HCT116 (cell line): ENCODE measurements around the gene CDK2. TPM values are rescaled to one million over a fixed set of nuclear protein-coding genes. Genes with fewer than 3 reads are reported as not detected.

ENCODE experiments used
- ATAC-seq: fragments of 200-7000 bp; cut with Tn5 transposase; 2 replicates; pipeline ENCODE4 v1.9.1; 2020; ENCODE audit warnings: mild to moderate bottlenecking, moderate library complexity
- BruUV-seq: library from RNA; stranded (reverse); fragments of 400-500 nt; replicated peaks from 2 replicates; lab custom pipeline; 2021; lab: Mats Ljungman, UMichigan
- CTCF ChIA-PET: fragments of 300-600 bp; sonication (Branson Sonifier 250); formaldehyde crosslinking; loops from one replicate; lab custom pipeline; 2021; ENCODE audit warnings: antibody characterized with exemption; lab: Charles Lee
- POLR2A ChIA-PET: fragments of 300-600, 350-600 bp; sonication (Branson Sonifier 250); formaldehyde crosslinking; loops from one replicate; lab custom pipeline; 2021; ENCODE audit warnings: antibody characterized with exemption; lab: Charles Lee
- RAD21 ChIA-PET, 2 experiments: fragments of 300-600 bp; sonication (Branson Sonifier 250); formaldehyde crosslinking; loops; one replicate each; lab custom pipeline; 2023; ENCODE audit warnings: low total read pairs in 2 of 2; ENCODE audit not compliant: uncharacterized antibody in 2 of 2, unreplicated experiment in 2 of 2, low non-redundant PET in 1 of 2; lab: Charles Lee
- DNase-seq: peaks from one replicate; pipeline ENCODE4 v3.0.0-alpha.2; 2010; ENCODE audit warnings: low read depth, low spot score
- H2AFZ ChIP-seq: fragments of 200-600 bp; shearing (Covaris generic), sonication (generic); 2 replicates; pipeline ENCODE4 v1.6.1; 2017; ENCODE audit warnings: low read depth, mixed run types, mixed read lengths, antibody characterized with exemption, low read length; ENCODE audit not compliant: poor library complexity, severe bottlenecking
- H3K27ac ChIP-seq: 2 replicates; pipeline ENCODE4 v1.5.1; 2012; ENCODE audit warnings: low read depth, low read length
- H3K27me3 ChIP-seq: fragments of 200-600 bp; sonication (generic); 2 replicates; pipeline ENCODE4 v1.6.1; 2016; ENCODE audit warnings: mixed run types, low read length, mixed read lengths; ENCODE audit not compliant: insufficient read depth
- H3K36me3 ChIP-seq, 2 experiments: fragments of 200-500 bp in 1 of 2; fragments of 200-600 bp in 1 of 2; sonication (Bioruptor generic) in 1 of 2; sonication (generic) in 1 of 2; 2 replicates each; pipeline versions ENCODE4 v1.5.1 to v1.6.1; 2014 to 2016; ENCODE audit warnings: low read length in 2 of 2, inconsistent platforms in 1 of 2, mixed read lengths in 1 of 2, mixed run types in 1 of 2; ENCODE audit not compliant: insufficient read depth in 2 of 2, control insufficient read depth in 1 of 2
- H3K4me1 ChIP-seq, 2 experiments: fragments of 200-600 bp in 1 of 2; sonication (generic) in 1 of 2; 2 replicates each; pipeline versions ENCODE4 v1.5.1 to v1.6.1; 2012 to 2017; ENCODE audit warnings: low read length in 2 of 2, inconsistent platforms in 1 of 2, mild to moderate bottlenecking in 1 of 2, mixed read lengths in 1 of 2, mixed run types in 1 of 2, moderate library complexity in 1 of 2; ENCODE audit not compliant: insufficient read depth in 2 of 2, control insufficient read depth in 1 of 2
- H3K4me2 ChIP-seq: fragments of 200-600 bp; sonication (generic); 2 replicates; pipeline ENCODE4 v1.6.1; 2017; ENCODE audit warnings: mixed run types, low read length, mixed read lengths
- H3K4me3 ChIP-seq, 2 experiments: fragments of 200-600 bp in 1 of 2; sonication (generic) in 1 of 2; replicated peaks in 1 of 2; 2 replicates each; pipeline ENCODE4 v1.5.1; 2011 to 2016; ENCODE audit warnings: low read length in 2 of 2, control low read depth in 1 of 2, low read depth in 1 of 2, mild to moderate bottlenecking in 1 of 2, mixed read lengths in 1 of 2, mixed run types in 1 of 2
- H3K79me2 ChIP-seq: fragments of 200-600 bp; sonication (generic); 2 replicates; pipeline ENCODE4 v1.6.1; 2017; ENCODE audit warnings: mild to moderate bottlenecking, mixed run types, low read length, moderate library complexity, mixed read lengths; ENCODE audit not compliant: insufficient read depth
- H3K9ac ChIP-seq: fragments of 200-600 bp; sonication (generic); 2 replicates; pipeline ENCODE4 v1.6.1; 2016; ENCODE audit warnings: low read length, mixed read lengths
- H3K9me2 ChIP-seq: fragments of 200-600 bp; sonication (generic), shearing (Covaris generic); 2 replicates; pipeline ENCODE4 v1.6.1; 2017; ENCODE audit warnings: mixed run types, mild to moderate bottlenecking, moderate library complexity; ENCODE audit not compliant: insufficient read depth
- H3K9me3 ChIP-seq, 2 experiments: fragments of 200-500 bp in 1 of 2; fragments of 200-600 bp in 1 of 2; sonication (Bioruptor generic) in 1 of 2; sonication (generic) in 1 of 2; 2 replicates each; pipeline ENCODE4 v1.6.1; 2014 to 2017; ENCODE audit warnings: low read length in 2 of 2, mixed read lengths in 2 of 2, inconsistent platforms in 1 of 2, low read depth in 1 of 2, mild to moderate bottlenecking in 1 of 2, mixed run types in 1 of 2, moderate library complexity in 1 of 2; ENCODE audit not compliant: control insufficient read depth in 1 of 2, insufficient read depth in 1 of 2
- H4K20me1 ChIP-seq: fragments of 200-600 bp; sonication (generic), shearing (Covaris generic); 2 replicates; pipeline ENCODE4 v1.6.1; 2017; ENCODE audit warnings: mixed run types, mild to moderate bottlenecking, moderate library complexity; ENCODE audit not compliant: insufficient read depth
- ATF3 ChIP-seq: IDR thresholded peaks from 2 replicates; pipeline ENCODE4 v1.6.1; 2012
- CBX3 ChIP-seq: IDR thresholded peaks from 2 replicates; pipeline ENCODE4 v1.6.1; 2012; ENCODE audit warnings: low read depth
- CEBPB ChIP-seq: IDR thresholded peaks from 2 replicates; pipeline ENCODE4 v1.6.1; 2012; ENCODE audit warnings: low read depth
- EGR1 ChIP-seq: IDR thresholded peaks from 2 replicates; pipeline ENCODE4 v1.6.1; 2012; ENCODE audit warnings: low read depth
- ELF1 ChIP-seq: IDR thresholded peaks from 2 replicates; pipeline ENCODE4 v1.6.1; 2012; ENCODE audit warnings: low read depth, borderline replicate concordance
- EZH2 ChIP-seq: fragments of 200-600 bp; sonication (generic); IDR thresholded peaks from 2 replicates; pipeline ENCODE4 v1.6.1; 2017; ENCODE audit warnings: antibody characterized with exemption, mixed run types
- MAX ChIP-seq: IDR thresholded peaks from 2 replicates; pipeline ENCODE4 v1.6.1; 2012
- RAD21 ChIP-seq: IDR thresholded peaks from 2 replicates; pipeline ENCODE4 v1.6.1; 2012; ENCODE audit warnings: low read depth, mild to moderate bottlenecking
- REST ChIP-seq: IDR thresholded peaks from 2 replicates; pipeline ENCODE4 v1.6.1; 2012; ENCODE audit warnings: low read depth
- SIN3A ChIP-seq: IDR thresholded peaks from 2 replicates; pipeline ENCODE4 v1.6.1; 2012; ENCODE audit warnings: low read depth
- SP1 ChIP-seq: IDR thresholded peaks from 2 replicates; pipeline ENCODE4 v1.6.1; 2012; ENCODE audit warnings: low read depth
- SRF ChIP-seq: IDR thresholded peaks from 2 replicates; pipeline ENCODE4 v1.6.1; 2012; ENCODE audit warnings: low read depth
- YY1 ChIP-seq: IDR thresholded peaks from 2 replicates; pipeline ENCODE4 v1.6.1; 2011; ENCODE audit warnings: low read length, low read depth, moderate library complexity, mild to moderate bottlenecking; ENCODE audit not compliant: insufficient replicate concordance; ENCODE audit errors: extremely low read depth
- ZBTB33 ChIP-seq: IDR thresholded peaks from 2 replicates; pipeline ENCODE4 v1.6.1; 2011; ENCODE audit warnings: mild to moderate bottlenecking, low read length, moderate library complexity; ENCODE audit not compliant: insufficient replicate concordance; ENCODE audit errors: extremely low read depth
- ZFX ChIP-seq: fragments of 450-650 bp; IDR thresholded peaks from 2 replicates; pipeline ENCODE4 v1.6.1; 2017
- ZNF274 ChIP-seq: fragments of 200-500 bp; sonication (Bioruptor generic); IDR thresholded peaks from 2 replicates; pipeline ENCODE4 v1.6.1; 2014; ENCODE audit warnings: mild to moderate bottlenecking, low read depth, low read length, inconsistent platforms
- intact Hi-C: fragments of 100-400 bp; cut with micrococcal nuclease; formaldehyde crosslinking; loops from 2 replicates; pipeline ENCODE4 v1.10.0; 2022
- total RNA-seq: library from RNA; stranded (reverse); gene quantifications from one replicate; pipeline ENCODE4 v1.2.1, GENCODE V29; 2021; ENCODE audit not compliant: unreplicated experiment

Gene CDK2
- total RNA-seq, 1 experiment from 2014 or later, result 90.9 TPM

- no peaks in the 10 kb centered on the region for H3K79me2 ChIP-seq
- H3K4me3 ChIP-seq, result peak overlapping the region; percentile 62 to 76
- no peak for DNase-seq
- peak overlapping the region; percentile 73 for H3K9ac ChIP-seq
- H2AFZ ChIP-seq, result no peak overlapping the region
- ATAC-seq, result peak; percentile 29
- ChIA-PET CTCF (interaction anchor here (0.7 to 3.5 kb wide), 14 partner anchors 12 to 1011 kb away, joined by 3 to 48 read pairs (median 4); partner anchors contain the start of genes ORMDL2 and RAB5B), RAD21 (interaction anchor here in 1 of 2 experiments (0.7 to 2.0 kb wide), 3 partner anchors 24 to 50 kb away, joined by 3 to 6 read pairs (median 3); partner anchors contain the start of gene RAB5B), POLR2A (interaction anchor here (0.7 to 2.8 kb wide), 11 partner anchors 9 to 258 kb away, joined by 3 to 22 read pairs (median 3); partner anchors contain the start of genes PA2G4, PYM1, RAB5B and ZC3H10)
- no peak for TF ChIP-seq SRF
- no peak for TF ChIP-seq MAX
- TF ChIP-seq RAD21, result no peak
- TF ChIP-seq SP1, result no peak
- no peak for TF ChIP-seq EZH2
- TF ChIP-seq ZFX, result no peak
- TF ChIP-seq REST, result no peak
- TF ChIP-seq CEBPB, result no peak
- no peak for TF ChIP-seq CBX3
- no peak for TF ChIP-seq YY1
- no peak for TF ChIP-seq ELF1
- TF ChIP-seq EGR1, result no peak
- TF ChIP-seq ATF3, result no peak
- TF ChIP-seq ZBTB33, result no peak
- TF ChIP-seq SIN3A, result no peak
- TF ChIP-seq ZNF274, result no peak
- peaks cover 7 to 13% of the 10 kb centered on the region in 2 experiments; a peak in 2 of 4 replicates for H3K36me3 ChIP-seq
- TSS peak; percentile 37 for BruUV-seq
- H3K4me1 ChIP-seq, result peaks cover 8 to 15% of the 10 kb centered on the region in 2 experiments; a peak in 3 of 4 replicates
- no peaks in the 10 kb centered on the region for H3K27me3 ChIP-seq
- peak overlapping the region; percentile 63 for H3K27ac ChIP-seq
- no peaks in the 10 kb centered on the region for H3K9me3 ChIP-seq
- intact Hi-C loops, result loop anchor here (5.0 kb wide), 1 partner anchor 120 kb away; the partner anchor contains the start of genes RPL41 and ZC3H10
- no peaks in the 10 kb centered on the region for H3K9me2 ChIP-seq
- no peaks in the 10 kb centered on the region for H4K20me1 ChIP-seq
- H3K4me2 ChIP-seq, result peak overlapping the region; percentile 88
These were observed 30.9 kb downstream of the CDK2 start for GRCh38 chr12:55997535-55997859.
